ENCODE data around the gene CEP78.

DNA sequence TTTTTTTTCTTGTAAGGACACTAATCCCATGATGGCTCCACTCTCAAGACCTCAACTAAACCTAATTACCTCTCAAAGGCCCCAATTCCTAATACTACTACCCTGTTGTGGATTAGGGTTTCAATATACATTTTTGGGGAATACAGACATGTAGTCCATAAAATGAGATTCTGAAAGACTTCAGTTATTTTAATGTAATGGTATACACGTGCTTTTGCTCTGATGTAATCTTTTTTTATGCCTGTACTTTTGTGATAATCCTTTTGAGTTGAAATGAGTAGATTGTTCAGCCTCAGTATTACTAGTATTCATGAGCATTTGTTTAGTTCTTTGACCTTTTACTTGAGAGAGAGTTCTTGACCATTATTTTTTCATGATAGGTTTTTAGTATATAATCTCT is 9.5 kb downstream of the CEP78 start:
- no peak for TF ChIP-seq POLR2A (IDR thresholded peaks at IDR 0.05)
- TF ChIP-seq, protein P1, sequence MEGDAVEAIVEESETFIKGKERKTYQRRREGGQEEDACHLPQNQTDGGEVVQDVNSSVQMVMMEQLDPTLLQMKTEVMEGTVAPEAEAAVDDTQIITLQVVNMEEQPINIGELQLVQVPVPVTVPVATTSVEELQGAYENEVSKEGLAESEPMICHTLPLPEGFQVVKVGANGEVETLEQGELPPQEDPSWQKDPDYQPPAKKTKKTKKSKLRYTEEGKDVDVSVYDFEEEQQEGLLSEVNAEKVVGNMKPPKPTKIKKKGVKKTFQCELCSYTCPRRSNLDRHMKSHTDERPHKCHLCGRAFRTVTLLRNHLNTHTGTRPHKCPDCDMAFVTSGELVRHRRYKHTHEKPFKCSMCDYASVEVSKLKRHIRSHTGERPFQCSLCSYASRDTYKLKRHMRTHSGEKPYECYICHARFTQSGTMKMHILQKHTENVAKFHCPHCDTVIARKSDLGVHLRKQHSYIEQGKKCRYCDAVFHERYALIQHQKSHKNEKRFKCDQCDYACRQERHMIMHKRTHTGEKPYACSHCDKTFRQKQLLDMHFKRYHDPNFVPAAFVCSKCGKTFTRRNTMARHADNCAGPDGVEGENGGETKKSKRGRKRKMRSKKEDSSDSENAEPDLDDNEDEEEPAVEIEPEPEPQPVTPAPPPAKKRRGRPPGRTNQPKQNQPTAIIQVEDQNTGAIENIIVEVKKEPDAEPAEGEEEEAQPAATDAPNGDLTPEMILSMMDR (IDR thresholded peaks at IDR 0.05), result no peak

Data from right lobe of liver (tissue), 4 donors.